Islet of Langerhans (tissue), 1 donor: Measurements from ENCODE around the gene VAPB.

ENCODE experiments used
- FAIRE-seq: peaks from one replicate; lab custom pipeline; 2011; peaks lifted over from hg19 to GRCh38; lab: Jason Lieb, UNC

The VAPB gene

DNA sequence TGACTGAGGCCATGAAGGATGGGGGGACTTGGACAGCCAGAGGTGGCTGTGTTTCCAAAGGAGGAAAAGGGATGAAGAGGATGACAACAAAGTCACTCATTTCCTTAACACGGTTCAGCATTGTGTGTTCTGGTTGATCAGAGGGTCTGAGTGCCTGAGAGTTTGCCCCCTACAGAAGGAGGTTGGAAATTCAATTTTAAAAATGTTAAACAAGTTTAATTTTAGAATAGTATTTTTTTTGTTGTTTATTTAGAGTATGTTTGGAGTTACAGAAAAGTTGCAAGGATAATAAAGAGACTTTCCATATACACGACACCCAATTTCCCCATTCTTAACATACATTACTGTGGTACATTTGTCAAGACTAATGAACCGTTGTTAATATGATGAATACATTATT is 10.3 kb upstream of the VAPB start:
- no peak for FAIRE-seq

DNA sequence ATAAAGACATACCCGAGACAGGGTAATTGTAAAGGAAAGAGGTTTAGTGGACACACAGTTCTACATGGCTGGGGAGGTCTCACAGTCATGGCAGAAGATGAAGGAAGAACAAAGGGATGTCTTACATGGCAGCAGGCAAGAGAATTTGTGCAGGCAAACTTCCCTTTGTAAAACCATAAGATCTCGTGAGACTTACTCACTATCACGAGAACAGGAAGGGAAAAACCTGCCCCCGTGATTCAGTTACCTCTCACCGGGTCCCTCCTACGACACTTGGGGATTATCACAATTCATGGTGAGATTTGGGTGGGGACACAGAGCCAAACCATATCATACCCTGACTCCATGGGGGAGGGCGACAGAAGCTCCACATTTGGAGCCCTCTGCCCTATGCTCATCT is 7.4 kb upstream of the VAPB start:
- no peak for FAIRE-seq

DNA sequence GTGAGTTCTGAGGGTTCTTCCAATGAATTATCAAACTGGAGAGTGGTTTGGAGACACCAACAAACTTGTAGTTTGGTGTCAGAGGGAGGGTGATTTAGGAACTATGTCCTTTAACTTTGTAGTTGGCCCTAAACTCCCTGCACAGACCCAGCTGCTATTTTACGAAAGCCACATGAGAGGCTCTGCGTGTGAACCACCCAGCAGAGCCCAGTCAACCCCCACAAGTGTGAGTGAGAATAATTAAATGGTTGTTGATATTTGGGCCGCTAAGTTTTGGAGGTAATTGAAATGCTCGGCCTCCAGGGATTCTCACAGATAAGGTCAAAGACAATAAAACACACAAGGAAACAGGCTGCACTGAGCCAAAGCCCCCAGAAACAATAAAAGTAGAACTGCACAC is 6.9 kb upstream of the VAPB start:
- no peak for FAIRE-seq

DNA sequence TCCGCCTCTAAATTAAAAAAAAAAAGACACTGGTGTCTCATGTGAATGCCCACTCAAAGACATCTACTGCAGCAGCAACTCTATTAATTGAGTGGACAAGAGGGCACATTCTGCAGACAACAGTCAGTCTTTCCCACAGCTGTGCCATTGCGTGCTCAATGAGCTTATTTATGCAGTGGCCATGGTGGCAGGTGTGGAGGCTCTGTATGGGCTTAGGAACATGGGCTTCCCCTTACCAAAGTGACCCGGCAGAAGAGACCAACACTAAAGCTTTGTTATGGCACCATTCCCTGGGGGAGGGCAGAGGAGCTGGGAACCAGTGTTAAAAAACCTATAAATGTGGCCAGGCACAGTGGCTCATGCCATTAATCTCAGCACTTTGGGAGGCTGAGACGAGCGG is 4.2 kb upstream of the VAPB start:
- FAIRE-seq: no peak

DNA sequence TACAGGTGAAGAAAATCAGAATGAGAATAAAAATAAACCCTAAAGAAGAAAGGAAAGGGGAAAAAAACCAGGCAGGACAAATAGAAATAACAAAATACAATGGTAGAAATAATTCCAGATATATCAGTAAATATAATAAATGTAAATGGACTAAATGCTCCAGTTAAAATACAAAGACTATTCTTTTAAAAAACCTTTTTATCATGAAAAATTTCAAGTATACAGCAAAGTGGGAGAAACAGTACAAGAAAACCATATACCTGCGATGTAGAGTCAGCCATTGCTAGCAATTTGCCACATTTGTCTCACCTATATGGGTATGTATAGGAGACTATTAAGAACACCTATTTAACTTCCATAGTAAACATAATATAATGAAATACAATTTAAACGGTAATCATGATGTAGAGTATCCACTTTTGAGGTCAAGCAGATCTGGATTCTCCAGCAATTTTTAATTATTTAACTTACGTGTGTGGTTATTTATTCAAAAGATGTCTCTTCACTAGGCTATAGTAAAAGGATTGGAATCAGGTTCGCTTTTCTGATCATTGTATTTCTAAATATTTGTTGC is 914 bp upstream of the VAPB start:
- FAIRE-seq: no peak

DNA sequence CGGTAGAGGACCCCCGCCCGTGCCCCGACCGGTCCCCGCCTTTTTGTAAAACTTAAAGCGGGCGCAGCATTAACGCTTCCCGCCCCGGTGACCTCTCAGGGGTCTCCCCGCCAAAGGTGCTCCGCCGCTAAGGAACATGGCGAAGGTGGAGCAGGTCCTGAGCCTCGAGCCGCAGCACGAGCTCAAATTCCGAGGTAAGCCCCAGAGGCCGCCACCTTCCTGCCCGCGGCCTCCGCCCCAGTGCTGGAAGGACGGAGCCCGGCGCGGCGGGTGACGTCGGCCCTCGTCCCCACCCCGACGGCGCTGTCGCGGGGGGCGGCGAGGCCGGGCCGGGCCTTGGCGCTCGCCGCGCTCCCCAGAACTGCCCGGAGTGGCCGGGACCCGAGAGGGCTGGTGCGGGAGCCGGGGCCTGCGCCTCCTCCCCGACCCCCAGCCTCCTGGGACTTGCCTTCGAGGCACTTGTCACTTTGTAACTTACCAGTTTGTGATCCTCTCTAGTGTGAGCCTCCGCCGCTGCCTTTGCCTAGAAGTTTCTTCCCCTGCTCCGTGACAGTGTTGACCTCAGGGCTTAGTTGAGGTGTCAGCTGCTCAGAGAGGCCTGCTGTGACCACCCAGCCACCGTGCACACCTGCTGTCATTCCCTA is 417 bp downstream of the VAPB start:
- no peak for FAIRE-seq

DNA sequence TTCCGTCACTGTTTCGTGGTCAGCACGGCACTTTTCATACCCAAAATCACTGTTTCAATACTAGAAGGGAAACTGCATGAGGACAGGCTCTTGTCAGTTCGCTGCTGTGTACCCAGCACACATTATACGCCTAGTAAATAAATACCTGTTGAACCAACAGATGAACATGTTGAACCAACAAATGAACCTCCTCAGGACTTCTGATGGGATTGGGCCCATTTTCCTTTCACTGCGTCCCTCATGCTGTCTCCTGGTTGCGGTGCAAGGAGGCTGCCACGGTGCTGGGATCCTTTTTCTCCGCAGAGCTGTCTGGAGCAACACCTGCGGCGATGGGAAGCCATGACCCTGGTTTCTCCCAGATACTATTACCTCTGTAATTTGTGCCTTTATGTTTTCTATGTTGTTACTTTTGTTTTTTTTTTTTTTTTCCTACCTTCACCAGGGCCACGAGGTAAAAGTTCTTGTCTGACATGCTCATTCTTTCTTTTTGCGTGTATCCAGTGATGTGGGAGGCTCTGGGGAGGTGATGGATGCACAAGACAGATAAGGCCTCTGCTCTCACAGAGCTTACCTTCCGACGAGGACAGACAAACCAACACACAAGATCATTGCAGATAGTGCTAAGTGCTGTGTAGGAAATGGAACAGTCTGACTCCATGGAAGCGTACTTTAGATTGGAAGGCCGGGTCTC is 1.1 kb downstream of the VAPB start:
- no peak for FAIRE-seq

DNA sequence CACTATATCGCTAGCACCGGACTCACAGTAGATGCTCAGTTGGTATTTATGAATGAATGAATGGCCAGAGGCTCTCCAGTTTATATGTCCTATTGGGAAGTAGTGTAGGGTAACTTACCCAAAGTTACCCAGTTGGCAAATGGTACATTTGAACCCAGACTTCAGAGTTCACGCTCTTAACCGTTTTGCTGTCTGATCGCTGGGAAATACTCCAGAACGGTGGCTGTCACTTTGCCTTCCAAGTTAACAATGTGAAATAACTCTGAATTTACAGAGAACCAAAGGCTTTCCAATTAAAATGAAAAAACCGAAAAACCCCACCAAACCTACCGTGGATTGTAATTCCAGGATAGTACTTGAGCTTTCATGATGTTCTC is 1.6 kb downstream of the VAPB start:
- no peak for FAIRE-seq

DNA sequence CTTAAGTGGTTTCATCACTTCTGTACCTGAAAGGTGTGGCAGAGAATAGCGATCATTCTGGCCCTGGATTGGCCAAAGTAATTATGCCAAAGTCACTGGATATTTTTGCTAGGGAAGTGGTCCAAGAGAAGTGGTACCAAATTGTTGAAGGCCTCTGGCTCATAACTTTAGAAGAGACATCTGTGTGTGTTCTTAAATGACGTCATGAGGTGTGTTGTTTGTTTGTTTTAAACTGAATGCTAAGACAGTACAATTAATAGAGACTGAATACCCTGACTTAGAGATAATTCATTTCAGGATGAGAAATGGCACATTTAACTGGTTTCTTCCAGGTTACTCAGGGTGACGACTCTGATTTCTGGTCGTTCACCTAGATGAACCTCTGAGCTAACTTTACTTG is 3.3 kb downstream of the VAPB start:
- no peak for FAIRE-seq

DNA sequence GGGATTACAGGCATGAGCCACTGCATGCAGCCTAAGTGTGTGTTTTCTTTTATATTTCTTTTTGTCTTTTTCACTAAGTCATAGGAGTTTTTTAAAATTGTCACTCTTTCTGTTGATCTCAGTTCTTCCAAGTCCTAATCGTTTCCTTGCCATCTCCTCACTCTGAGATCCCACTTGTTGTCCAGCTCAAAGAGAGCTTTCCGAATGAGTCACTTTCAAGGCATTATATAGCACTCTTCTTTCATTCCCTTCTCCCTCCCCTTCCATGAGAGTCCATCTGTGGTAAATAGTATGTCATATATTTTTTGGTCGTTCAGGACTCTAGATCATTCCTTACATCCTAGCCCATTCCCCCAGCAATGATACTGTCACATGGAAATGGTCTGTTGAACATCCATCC is 4.3 kb downstream of the VAPB start:
- FAIRE-seq: no peak

DNA sequence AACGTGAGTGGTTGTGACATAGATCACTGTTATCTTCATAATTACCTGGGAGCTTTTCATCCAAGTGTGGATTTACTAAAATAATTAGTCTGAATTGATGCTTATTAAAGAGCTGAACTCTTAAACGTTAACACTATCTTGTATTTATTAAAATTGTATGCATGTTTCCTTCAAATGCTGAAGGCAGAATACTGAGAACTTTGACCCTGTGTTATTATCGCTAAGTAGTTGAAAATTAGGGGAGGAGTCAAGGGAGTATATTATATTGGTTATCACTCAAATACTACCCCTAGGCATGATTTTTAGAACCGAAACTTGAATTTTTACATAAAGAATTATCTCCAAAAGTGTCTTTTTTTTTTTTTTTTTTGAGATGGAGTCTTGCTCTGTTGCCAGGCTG is 5.8 kb downstream of the VAPB start:
- FAIRE-seq: no peak

DNA sequence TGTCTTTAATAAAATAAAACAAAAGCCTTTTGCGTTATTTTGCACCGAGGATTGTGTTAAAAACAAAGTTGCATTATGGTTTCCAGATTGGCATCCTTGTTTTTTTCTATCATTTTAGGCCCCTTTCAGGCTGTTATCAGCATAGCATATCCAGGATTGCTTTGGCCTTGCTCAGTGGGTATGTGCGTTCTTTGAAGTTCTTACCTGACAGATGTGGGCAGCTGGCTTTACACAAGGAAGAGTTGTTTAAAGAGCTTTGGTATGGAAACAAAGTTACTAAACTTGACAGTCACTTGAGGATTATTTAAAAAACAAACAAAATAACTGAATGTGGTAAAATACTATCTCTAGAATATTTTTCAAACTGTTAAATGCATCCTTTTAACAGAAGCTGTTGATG is 6.6 kb downstream of the VAPB start:
- FAIRE-seq: no peak

DNA sequence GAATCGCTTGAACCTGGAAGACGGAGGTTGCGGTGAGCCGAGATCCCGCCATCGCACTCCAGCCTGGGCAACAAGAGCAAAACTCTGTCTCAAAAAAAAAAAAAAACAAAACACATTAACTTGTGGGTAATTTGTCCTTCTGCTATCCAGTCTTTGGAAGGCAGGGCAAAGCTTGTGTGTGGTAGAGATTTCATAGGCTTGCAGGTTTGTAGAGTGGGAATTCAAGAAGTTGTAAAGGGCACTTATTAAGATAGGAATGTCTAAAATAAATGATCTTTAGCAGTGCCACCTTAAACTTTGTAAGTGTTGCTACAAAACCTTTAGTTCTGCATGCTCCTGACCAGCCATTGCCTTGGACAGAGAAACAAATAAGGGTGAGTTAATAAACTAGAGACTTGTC is 8.4 kb downstream of the VAPB start:
- no peak for FAIRE-seq

DNA sequence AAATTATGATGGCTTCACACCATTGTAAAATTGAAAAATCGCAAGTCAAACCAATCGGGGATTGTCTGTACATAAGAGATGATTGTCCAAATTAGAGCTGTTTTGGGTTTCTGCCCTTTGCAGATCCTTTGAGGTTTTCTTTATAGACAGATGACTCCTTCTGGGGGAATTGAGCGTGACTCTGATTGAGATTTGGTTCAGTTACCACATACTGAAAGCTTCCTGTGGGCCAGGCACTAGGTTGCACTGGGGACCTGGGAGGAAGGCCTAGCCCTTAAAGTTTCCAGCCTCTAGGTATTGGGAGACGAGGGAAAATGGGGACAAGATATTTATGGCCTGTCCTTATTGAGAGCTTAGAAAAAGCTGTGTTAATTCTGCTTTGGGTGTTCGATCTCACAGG is 9.2 kb downstream of the VAPB start:
- no peak for FAIRE-seq

DNA sequence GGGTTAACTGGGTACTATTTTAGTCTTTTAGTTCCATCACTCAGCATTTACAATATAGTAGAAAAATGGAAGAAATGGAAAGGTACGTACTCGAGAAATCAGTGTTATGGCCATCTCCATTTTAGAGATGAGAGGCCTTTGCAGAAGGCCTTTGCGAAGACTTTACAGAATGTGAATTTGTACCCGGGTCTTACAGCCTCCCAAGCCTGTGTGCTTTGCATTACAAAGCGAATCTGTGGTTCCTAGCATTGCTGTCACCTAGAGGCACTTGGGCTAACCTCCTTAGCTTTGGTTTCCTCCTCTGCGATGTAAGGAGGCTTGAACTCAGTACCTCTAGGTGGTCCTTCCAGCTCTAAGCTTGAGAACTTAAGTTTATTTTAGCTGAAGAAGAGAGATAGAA is 10.9 kb downstream of the VAPB start:
- no peak for FAIRE-seq

DNA sequence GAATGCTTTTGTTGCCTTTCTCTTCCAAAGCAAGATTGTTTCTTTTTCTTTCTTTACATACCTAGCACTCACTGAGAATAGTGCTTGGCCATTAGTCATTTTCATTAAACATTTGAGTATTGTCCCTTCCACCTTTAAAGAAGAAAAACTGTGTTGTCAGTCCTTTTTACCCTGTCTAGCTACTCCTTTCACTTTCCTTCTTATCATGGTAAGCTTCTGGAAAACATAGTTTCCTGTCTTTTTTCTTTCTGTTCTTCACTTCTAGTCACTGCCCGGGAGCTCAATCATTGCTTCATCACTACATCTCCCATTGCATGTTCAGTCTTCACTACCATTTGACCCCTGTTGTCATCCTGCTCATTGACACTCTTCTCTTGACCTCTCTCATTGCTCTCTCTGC is 12.1 kb downstream of the VAPB start:
- no peak for FAIRE-seq

DNA sequence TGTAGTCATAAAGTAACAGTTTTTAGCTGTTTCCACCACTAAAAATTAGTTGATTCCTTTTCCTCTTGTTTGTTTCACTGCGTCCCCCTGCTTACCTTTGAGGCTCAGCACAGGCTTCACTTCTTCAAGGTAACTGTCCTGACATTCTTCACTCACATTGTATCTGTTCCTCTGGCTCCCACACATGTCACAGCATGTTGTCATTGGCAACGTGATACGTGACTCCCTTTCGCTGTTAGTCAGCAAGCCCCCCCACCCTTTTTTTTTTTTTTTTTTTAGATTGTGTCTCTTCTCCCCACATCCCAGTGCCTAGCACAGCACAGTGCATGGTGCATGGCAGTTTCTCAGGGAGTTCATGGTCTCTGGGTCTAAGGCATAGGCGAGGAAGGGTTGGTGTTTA is 13.3 kb downstream of the VAPB start:
- FAIRE-seq: no peak

DNA sequence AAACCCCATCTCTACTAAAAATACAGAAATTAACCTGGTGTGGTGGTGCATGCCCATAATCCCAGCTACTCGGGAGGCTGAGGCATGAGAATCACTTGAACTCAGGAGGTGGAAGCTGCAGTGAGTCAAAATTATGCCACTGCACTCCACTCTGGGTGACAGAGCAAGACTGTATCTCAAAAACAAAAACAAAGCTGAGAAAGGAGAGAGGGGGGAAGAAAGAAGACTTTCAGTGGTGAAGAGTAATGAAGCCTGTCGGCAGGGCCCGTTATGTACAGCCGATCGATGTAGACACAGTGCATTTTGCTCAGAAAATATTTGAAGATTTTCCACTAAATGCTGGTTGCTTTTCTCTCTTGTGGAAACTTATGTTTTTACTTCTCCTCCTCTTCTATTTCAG is 13.8 kb downstream of the VAPB start:
- no peak for FAIRE-seq

DNA sequence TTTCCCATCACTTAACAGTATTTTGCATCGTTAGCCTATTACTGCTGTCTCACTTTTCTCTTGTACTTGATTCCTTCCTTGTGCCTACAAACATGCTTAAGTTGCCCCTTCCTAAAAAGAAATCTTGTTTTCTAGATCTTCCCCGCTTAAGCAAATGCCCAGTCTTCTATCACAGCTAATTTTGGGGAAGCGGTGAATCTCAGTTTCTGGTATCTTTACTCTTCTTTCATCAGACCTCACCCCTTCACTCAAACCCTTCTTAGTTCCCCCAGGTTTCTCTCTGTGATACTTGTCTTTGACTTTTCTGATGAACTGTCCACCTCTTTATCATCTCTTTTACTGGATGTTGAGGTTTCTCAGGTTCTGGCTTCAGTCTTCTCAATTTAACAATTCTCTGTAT is 14.2 kb downstream of the VAPB start:
- FAIRE-seq: no peak

DNA sequence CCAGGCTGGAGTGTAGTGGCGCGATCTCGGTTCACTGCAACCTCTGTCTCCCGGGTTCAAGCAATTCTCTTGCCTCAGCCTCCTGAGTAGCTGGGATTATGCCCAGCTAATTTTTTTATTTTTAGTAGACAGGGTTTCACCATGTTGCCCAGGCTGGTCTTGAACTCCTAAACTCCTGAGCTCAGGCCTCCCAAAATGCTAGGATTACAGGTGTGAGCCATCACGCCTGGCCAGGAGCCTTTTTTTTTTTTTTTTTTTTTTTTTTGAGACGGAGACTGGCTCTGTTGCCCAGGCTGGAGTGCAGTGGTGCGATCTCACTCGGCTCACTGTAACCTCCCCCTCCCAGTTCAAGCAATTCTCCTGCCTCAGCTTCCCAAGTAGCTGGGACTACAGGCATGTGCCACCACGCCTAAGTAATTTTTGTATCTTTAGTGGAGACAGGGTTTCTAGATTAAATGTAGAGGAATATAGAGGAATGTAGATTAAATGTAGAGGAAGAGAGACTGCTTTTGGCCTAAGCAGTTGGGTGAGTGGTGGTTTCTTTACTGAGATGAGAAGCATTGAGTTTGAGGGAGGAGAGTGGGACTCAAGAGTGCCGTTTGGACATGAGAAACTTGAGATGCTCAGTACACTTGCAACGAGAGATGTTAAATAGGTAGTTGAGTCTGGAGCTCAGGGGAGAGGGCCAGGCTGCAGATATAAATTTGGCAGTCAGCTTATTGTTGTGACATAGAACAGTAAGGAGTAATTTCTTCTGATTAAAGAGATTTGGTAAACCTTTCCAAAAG is 16.7 kb downstream of the VAPB start:
- no peak for FAIRE-seq

DNA sequence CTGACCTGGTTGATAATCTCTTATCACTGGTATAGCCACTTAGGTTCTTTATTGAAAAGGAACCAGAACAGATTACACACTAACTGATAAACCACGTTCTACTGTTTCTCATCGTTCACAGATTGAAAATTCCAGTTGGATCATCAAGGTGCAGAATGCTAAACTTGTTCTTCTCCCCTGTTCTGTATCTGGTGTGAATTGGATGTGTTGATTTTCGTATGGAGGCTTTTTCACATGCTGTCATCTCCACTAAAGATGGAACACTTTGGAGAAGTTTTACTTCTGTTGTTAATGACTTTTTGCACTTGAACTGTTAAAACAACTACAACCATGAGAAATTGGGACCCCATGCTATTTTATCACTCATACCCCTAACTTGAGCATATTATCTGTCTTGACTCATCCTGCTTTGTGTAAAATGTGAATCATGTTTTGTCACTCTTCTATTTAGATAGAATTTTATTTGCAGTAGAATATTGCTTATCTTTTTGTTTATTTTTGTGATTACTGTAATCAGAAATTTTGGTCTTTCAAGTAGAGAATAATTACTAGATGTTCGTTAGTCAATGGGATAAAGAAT is 17.5 kb downstream of the VAPB start:
- FAIRE-seq: no peak

DNA sequence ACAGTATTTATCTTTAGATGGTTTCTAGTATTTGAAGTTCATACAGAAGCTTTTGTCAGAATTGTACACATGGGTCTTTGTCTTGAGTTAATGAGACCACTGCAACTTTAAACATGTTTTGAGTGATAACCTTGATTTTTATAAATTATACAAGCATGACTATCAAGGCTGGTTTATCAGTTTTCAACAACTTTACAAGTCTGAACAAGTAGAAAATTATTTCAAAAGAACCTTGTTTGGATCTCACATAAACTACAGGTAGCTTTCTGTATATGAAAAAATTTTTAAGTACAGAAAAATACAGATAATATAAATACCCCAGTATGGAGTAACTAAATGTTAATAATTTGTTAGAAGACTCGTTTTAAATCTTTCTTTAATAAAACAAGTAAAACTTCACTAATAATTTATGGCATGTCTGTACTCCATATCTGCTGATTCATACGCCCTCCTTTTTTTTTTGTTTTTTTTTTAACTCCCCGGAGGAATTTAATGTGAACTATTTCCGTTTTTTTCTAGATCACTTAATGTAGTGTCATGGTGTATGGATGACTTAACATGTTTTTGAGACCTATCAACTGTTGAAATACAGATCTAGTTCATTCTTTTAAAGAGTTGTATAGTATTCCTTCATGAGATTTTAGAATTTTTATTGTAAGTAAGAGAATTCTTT is 18.3 kb downstream of the VAPB start:
- no peak for FAIRE-seq
